Cardiac fibroblast (primary cell): ENCODE results near the gene RBMS3.

Source experiments
- DNase-seq, 2 donors: peaks; one replicate each; pipeline versions ENCODE4 v3.0.0 to v3.0.0-alpha.2; 2010; ENCODE audit warnings: low read depth in 2 of 2
- H3K4me3 ChIP-seq, 2 donors: replicated peaks in 1 of 2; 1 replicate in 1 of 2; 2 replicates in 1 of 2; pipeline ENCODE4 v1.5.1; 2011; ENCODE audit warnings: low read depth in 2 of 2, low read length in 2 of 2, mild to moderate bottlenecking in 2 of 2, moderate library complexity in 1 of 2
- CTCF ChIP-seq: IDR thresholded peaks from one replicate; pipeline ENCODE4 v1.5.1; 2011; ENCODE audit warnings: low read depth, mild to moderate bottlenecking, low read length, inconsistent platforms

Gene RBMS3

GRCh38 chr3:29242296-29242695 lies 38.6 kb upstream of the RBMS3 start:
- TF ChIP-seq CTCF = no peak
- DNase-seq = no peak
- H3K4me3 ChIP-seq = no peak overlapping the region

GRCh38 chr3:29245441-29245840 lies 35.4 kb upstream of the RBMS3 start:
- TF ChIP-seq CTCF = no peak
- DNase-seq = peak; percentile 24 to 26
- no peak overlapping the region for H3K4me3 ChIP-seq

GRCh38 chr3:29247088-29247745 lies 33.7 kb upstream of the RBMS3 start:
- DNase-seq = no peak
- no peak for TF ChIP-seq CTCF
- no peak overlapping the region for H3K4me3 ChIP-seq

- no peak overlapping the region for H3K4me3 ChIP-seq
Observed at GRCh38 chr3:29249829-29250345, 31.0 kb upstream of the RBMS3 start.

GRCh38 chr3:29255854-29256696 lies 24.8 kb upstream of the RBMS3 start:
- H3K4me3 ChIP-seq = no peak overlapping the region
- peak in 1 of 2 donors; percentile 46 for DNase-seq
- no peak for TF ChIP-seq CTCF

More at GRCh38 chr3:29249829-29250345, 31.0 kb upstream of the RBMS3 start:
- TF ChIP-seq CTCF = no peak
- DNase-seq = no peak

- no peak for TF ChIP-seq CTCF
- no peak for DNase-seq
- H3K4me3 ChIP-seq = no peak overlapping the region
Observed at GRCh38 chr3:29258161-29258560, 22.7 kb upstream of the RBMS3 start.
